AG04449 (cell line): ENCODE results near the gene TXNDC5.

Experiments used
- CTCF ChIA-PET: fragments of 350-600 bp; formaldehyde crosslinking; extraction: SDS; loops from one replicate; lab custom pipeline; 2021; ENCODE audit warnings: antibody characterized with exemption; lab: Yijun Ruan, JAX
- POLR2A ChIA-PET: fragments of 400-600, 350-600 bp; formaldehyde crosslinking; extraction: SDS; loops from one replicate; lab custom pipeline; 2020; ENCODE audit warnings: antibody characterized with exemption, inconsistent platforms; lab: Yijun Ruan, JAX
- DNase-seq: peaks from one replicate; pipeline ENCODE4 v3.0.0-alpha.2; 2010; ENCODE audit warnings: low read depth, low spot score
- H3K4me3 ChIP-seq: 2 replicates; pipeline ENCODE4 v1.5.1; 2011; ENCODE audit warnings: low read depth, mild to moderate bottlenecking, control low read depth, low read length
- TF ChIP-seq, protein P1 (sequence below): IDR thresholded peaks from one replicate; pipeline ENCODE4 v1.5.1; 2011; ENCODE audit warnings: mild to moderate bottlenecking, moderate library complexity, low read length, control low read depth, inconsistent platforms; ENCODE audit not compliant: insufficient read depth; ENCODE audit errors: missing control alignments

TXNDC5 gene

DNA sequence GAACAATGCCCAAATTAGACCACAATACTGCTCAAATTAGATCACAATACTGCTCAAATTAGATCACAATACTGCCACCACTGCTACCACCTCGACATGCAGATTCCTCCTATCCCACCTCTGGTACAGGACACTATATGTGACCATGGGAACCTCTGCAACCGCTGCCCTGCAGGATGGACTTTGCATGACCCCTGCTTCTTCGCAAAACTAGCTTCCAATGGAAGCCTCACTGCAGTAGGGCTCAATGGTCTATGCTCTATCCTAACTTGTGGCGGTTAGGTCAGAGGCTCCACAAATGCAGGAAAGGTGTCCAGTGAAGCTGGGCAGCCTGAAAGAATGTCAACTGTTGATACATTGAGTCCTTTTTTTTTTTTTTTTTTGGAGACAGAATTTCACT is 7.8 kb upstream of the TXNDC5 start:
- H3K4me3 ChIP-seq: no peak overlapping the region
- TF ChIP-seq, protein P1, sequence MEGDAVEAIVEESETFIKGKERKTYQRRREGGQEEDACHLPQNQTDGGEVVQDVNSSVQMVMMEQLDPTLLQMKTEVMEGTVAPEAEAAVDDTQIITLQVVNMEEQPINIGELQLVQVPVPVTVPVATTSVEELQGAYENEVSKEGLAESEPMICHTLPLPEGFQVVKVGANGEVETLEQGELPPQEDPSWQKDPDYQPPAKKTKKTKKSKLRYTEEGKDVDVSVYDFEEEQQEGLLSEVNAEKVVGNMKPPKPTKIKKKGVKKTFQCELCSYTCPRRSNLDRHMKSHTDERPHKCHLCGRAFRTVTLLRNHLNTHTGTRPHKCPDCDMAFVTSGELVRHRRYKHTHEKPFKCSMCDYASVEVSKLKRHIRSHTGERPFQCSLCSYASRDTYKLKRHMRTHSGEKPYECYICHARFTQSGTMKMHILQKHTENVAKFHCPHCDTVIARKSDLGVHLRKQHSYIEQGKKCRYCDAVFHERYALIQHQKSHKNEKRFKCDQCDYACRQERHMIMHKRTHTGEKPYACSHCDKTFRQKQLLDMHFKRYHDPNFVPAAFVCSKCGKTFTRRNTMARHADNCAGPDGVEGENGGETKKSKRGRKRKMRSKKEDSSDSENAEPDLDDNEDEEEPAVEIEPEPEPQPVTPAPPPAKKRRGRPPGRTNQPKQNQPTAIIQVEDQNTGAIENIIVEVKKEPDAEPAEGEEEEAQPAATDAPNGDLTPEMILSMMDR: no peak
- ChIA-PET POLR2A (no interaction called here), CTCF (interaction anchor here (1.2 to 2.0 kb wide), 2 partner anchors 88 to 196 kb away, joined by 4 to 5 read pairs; no protein-coding TSS in a partner anchor)
- DNase-seq: no peak

DNA sequence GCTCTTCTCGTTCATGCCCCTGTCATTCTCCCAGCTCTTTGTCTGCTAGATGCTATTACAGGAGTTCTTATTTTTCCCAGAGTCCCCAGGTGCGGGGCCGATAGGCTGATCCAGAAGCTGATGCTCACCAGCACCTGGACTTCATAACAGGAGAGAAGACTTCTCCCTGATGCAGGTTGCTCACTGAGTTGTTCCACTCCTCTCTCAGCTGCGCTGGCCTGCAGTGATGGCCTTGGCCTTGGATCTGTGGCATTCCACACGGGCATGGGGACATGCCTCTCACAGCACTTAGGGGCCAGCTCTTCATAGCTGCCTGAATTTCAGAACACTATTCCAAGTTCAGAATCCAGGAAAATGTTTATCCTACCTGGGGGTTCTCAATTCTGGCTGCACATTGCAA is 7.1 kb upstream of the TXNDC5 start:
- no peak for DNase-seq
- TF ChIP-seq, protein P1: no peak
- CTCF ChIA-PET: interaction anchor here (1.2 to 2.0 kb wide), 3 partner anchors 89 to 195 kb away, joined by 4 to 6 read pairs (median 5); no protein-coding TSS in a partner anchor
- POLR2A ChIA-PET: no interaction called here
- no peak overlapping the region for H3K4me3 ChIP-seq

DNA sequence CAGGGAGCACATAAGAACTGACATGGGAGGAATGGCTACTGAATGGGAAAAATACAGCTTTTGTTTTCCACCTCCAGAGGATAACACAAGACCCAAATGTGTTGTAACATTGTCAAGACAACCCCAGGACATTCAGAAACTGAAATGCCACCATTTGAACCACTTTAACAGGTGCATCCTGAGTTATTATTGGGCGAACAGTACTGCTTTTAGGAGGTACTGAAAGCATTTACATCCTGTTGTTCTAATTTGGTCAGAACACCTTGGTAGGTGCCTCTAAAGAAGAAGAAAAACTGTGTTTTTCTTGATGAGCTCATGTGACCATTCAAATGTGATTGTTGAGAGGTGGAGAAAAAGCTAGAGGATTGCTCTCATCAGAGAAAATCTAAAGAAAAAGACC is 6.4 kb upstream of the TXNDC5 start:
- TF ChIP-seq, protein P1: no peak
- CTCF ChIA-PET: interaction anchor here (1.2 to 1.7 kb wide), 2 partner anchors 90 to 194 kb away, joined by 4 to 6 read pairs; no protein-coding TSS in a partner anchor
- H3K4me3 ChIP-seq: no peak overlapping the region
- DNase-seq: no peak
- POLR2A ChIA-PET: no interaction called here

- CTCF ChIA-PET: interaction anchor here (1.4 kb wide), 1 partner anchor 192 kb away, joined by 5 read pairs; no protein-coding TSS in a partner anchor
- no peak overlapping the region for H3K4me3 ChIP-seq
- TF ChIP-seq, protein P1: no peak
- POLR2A ChIA-PET: no interaction called here
- DNase-seq: peak; percentile 44
These were observed 4.6 kb upstream of the TXNDC5 start for GRCh38 chr6:7914991-7915789.

GRCh38 chr6:7914311-7914710 is 3.7 kb upstream of the TXNDC5 start:
- ChIA-PET CTCF (interaction anchor here (1.4 kb wide), 1 partner anchor 191 kb away, joined by 5 read pairs; no protein-coding TSS in a partner anchor), POLR2A (no interaction called here)
- no peak overlapping the region for H3K4me3 ChIP-seq
- TF ChIP-seq, protein P1: no peak
- no peak for DNase-seq

DNA sequence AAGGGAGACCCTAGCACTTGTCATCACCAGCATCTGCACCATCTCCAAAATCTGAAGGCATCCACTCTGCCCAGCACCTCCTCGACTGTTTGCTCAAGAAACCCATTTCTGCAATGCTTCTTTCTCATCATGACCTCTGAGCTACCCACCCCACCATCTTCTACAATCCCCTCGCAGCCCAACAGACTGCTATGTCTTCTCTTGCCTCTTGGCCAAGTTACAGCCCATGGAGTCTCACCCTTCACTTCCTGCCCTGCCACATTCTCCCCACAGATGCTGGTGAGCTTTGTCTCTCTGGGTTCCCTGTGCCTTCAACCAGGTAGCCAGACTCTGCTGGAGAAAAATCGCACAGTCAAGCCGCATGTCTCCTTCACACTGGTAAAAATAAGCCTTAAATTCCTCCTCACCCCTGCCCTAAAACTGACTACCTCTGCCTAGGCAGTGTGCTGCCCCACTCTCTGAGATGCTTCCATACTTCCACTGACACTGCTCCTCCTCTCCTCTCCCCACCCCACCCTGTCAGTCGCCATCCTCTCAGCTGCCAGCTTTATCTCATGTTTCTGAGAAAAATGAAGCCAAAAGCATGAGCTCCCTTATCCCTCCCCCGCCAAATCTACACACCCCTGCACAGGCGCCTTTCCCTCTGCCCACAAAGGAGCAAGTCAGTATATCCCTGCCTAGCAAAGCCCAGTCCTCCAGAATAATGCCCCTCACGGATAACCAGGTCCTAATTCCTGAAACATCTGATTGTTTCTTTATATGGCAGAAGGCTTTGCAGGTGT is 2.3 kb upstream of the TXNDC5 start:
- ChIA-PET CTCF (interaction anchor here (0.6 to 1.5 kb wide), 3 partner anchors 77 to 190 kb away, joined by 3 to 6 read pairs (median 3); no protein-coding TSS in a partner anchor), POLR2A (no interaction called here)
- no peak for DNase-seq

More for the DNA sequence above, 2.3 kb upstream of the TXNDC5 start:
- H3K4me3 ChIP-seq: no peak overlapping the region
- TF ChIP-seq, protein P1: no peak
